HG03575 (cell line): ENCODE data around the gene CYTH4.
"Not testable (repeated sequence)": the region's sequence is repeated elsewhere in the genome, so short reads cannot be mapped to it uniquely, and the experiment has no call there.

Experiments used
- ATAC-seq: cut with Tn5 transposase; IDR thresholded peaks from one replicate; pipeline ENCODE4 v1.9.1; 2021; ENCODE audit not compliant: unreplicated experiment, insufficient number of reproducible peaks, low FRiP score; ENCODE audit errors: extremely low read depth

The CYTH4 gene

GRCh38 chr22:37245740-37246139, 36.6 kb upstream of the CYTH4 start:
- no peak for ATAC-seq

GRCh38 chr22:37248251-37248650, 34.1 kb upstream of the CYTH4 start:
- no peak for ATAC-seq

DNA sequence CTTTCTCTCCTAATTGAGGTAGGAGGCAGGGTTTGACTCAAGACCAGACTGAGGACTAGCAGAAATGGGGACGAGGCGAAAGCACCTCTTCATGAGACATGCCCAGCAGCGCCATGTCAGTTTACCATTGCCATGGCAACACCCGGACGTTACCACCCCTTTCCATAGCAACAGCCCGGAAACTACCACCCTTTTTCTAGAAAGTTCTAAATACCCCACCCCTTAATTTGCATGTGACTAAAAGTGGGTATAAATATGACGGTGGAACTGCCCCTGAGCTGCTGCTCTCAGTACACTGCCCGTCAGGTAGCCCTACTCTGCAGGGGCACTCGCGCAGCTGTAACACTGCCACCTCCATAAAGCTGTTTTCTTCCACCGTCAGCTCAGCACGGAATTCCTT, 32.3 kb upstream of the CYTH4 start:
- ATAC-seq: no peak

DNA sequence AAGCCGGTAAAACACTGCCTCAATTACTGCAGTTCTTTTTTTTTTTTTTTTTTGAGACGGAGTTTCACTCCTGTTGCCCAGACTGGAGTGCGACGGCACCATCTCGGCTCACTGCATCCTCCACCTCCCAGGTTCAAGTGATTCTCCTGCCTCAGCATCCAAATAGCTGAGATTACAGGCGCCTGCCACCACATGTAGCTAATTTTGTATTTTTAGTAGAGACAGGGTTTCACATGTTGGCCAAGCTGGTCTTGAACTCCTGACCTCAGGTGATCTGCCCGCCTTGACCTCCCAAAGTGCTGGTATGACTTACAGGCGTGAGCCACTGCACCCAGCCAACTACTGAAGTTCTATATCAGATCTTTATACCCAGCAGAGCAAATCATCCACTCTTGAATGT, 30.5 kb upstream of the CYTH4 start:
- ATAC-seq: not testable (repeated sequence)

DNA sequence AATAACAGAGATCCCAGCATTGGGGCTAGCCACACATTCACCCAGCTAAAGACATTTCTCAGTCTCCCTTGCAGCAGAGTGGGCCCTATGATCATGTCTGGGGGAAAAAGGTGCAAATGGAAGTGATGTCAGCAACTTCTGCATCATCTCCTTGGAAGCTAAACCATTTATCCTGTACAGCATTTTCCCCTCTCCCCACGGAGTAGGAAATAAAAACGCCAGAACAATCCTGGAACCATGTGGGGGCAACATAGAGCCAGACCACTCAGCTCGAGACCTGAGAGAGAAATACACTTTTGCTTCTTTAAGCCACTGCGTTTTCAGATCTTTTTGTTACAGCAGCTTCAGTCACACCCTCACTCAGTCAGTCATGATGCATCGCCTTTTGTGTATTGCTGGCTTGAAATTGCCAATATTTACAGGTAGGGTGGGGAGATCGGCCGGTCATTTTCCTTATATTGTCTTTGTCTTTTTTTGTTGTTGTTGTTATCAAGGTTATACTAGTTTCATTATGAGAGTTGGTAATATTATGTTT, 29.1 kb upstream of the CYTH4 start:
- ATAC-seq: no peak

DNA sequence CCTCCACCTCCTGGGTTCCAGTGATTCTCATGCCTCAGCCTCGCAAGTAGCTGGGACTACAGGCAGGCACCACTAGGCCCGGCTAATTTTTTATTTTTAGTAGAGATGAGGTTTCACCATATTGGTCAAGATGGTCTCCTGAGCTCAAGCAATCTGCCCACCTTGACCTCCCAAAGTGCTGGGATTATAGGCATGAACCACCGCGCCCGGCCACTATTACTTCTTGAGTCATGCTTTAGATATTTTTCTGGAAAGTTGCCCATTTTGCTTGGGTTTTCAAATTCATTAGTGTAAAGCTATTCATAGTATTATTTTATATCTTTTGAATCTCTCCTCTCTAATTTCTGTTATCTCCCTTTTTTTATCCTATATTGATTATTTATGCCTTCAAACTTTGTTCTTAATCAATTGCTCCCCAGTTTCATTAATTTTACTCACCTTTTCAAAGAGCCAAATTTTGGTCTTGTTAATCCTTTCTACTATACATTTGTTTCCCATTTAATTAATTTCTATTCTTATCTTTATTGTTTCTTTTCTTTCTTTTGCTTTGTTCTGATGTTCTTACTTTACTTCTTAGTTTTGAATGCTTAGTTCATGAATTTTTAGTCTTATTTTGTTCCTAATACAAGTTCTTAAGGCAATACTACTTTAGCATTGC, 28.0 kb upstream of the CYTH4 start:
- no peak for ATAC-seq

- ATAC-seq: no peak
Observed at GRCh38 chr22:37254867-37255233, 27.5 kb upstream of the CYTH4 start.

DNA sequence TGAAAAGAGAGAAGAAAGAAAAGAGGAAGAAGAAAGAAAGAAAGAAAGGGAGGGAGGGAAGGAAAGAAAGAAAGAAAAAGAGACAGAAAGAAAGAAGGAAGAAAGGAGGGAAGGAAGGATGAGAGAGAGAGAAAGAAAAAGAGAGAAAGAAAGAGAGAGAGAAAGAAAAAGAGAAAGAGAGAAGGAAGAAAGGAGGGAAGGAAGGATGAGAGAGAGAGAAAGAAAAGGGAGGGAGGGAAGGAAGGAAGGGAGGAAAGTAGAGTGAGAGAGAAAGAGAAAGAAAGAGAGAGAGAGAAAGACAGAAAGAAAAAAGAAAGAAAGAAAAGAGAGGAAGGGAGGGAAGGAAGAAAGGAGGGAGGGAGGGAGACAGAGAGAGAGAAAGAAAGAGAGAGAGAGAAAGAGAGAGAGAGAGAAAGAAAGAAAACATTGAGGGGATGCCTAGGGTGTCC, 26.7 kb upstream of the CYTH4 start:
- no peak for ATAC-seq

GRCh38 chr22:37256075-37256726, 26.1 kb upstream of the CYTH4 start:
- no peak for ATAC-seq

- ATAC-seq: no peak
Observed at GRCh38 chr22:37258005-37258752, 24.1 kb upstream of the CYTH4 start.

DNA sequence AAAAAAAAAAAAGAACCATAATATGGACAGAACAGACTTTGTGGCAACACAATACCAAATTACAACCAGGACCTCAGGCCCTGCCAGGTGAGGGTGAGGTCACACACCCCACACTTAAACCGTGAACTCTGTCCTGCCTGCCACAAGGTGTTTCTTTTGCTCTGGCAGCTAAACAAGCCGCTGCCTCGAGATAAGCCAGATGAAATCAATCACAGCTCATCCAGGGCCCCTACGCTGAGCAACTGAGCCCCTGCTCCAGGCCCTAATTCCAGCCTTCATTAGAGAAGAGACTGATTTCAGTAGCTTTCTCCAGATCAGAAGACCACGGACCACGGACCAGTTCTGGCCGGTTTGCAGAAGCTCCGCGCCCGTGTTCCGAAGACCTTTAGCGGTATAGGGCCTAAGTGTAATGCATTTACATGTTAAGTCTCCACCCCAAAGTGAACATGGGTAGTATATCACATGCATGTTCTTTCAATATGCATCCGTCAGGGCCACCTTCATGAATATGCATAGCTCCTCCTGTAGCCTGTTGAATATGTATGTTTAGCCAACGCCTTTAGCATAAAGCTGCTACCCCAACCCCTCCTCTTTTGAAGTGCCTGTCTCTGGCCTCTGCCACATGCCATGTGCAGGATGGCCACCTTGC, 23.4 kb upstream of the CYTH4 start:
- ATAC-seq: no peak

GRCh38 chr22:37259540-37260029, 22.7 kb upstream of the CYTH4 start:
- ATAC-seq: no peak

- ATAC-seq: no peak
Observed at GRCh38 chr22:37260155-37260795, 22.0 kb upstream of the CYTH4 start.

GRCh38 chr22:37260901-37261336, 21.4 kb upstream of the CYTH4 start:
- no peak for ATAC-seq

DNA sequence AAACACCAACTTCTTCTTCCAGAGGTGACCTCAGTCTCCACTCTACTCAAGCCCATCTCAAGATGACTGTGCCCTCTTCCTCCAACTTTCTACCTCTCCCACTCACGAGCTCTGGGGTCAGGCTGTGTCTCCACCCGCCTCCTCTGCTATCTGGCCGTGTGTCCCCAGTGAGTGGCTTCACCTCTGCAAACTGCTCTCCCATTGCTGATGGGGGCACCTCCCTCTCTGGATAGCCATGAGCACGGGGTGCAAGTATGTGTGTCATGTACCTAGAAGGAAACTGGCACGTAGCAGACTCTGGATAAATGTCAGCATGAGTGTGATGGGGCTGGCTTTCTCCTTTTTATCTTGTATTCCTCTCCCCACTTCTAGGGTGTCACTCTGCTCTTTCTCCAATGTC, 20.0 kb upstream of the CYTH4 start:
- ATAC-seq: no peak

DNA sequence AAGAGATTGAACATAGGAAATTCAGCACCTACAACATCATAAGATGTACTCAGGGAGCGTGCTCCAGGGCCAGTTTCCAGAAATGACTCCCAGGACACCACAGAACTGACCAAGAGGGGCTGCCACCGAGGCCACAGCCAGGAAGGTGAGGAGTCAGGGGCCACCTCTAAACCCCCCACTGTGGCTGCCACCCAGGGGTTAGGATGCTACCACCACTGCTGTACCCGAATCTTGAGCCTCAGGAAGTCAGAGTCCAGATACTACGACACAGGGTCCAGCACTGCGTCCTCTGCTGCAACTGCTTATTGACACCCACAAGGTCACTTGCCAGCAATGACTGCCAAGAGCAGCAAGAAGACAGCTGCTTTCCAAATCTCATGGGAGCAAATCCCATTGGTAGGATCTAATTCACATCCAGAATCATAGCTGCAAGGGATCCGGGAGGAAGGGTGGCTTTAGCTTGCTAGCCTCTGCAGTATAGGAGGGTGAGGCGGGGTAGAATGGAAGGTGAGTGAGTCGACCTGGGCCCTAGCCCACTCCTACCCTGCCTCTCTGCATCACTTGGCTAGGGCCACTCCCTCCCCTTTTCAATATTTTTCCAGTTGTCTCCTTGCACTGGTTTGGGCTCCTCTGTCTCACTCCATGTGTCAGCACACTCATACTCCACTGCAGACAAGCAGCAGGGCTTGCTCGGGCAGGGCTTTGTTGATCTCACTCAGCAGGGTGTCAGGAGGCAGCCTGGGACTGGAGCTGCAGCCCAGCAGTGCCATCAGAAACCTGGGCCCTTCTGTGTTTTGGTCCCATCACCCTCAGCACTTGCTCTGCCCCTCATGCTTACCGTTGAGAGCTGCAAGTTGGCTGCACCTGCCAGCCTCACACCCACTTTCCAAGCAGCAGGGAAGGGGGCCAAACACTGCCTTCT, 18.1 kb upstream of the CYTH4 start:
- no peak for ATAC-seq

GRCh38 chr22:37266581-37267134, 15.7 kb upstream of the CYTH4 start:
- ATAC-seq: no peak
